Measurements from ENCODE around the gene PARD6B.

DNA sequence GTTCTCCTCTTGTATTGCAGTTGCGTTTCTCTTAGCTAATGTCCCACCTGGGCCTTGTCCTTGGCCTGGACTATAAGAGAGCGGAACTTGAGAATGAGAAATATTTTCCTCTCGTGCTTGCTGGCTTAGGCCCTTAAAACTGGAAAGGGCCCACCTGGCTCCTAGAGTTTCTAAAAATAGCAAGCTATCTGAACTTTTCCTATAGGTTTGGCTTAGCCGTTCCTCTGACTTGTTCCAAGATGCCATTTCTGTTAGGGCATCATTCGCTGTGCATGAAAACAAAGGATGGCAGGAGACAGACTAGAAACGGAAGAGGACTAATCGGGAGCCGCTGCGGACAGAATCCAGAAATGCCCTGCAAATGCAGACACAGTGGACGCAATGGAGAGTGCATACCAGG lies 44.6 kb upstream of the PARD6B start:
- TF ChIP-seq, protein P1, sequence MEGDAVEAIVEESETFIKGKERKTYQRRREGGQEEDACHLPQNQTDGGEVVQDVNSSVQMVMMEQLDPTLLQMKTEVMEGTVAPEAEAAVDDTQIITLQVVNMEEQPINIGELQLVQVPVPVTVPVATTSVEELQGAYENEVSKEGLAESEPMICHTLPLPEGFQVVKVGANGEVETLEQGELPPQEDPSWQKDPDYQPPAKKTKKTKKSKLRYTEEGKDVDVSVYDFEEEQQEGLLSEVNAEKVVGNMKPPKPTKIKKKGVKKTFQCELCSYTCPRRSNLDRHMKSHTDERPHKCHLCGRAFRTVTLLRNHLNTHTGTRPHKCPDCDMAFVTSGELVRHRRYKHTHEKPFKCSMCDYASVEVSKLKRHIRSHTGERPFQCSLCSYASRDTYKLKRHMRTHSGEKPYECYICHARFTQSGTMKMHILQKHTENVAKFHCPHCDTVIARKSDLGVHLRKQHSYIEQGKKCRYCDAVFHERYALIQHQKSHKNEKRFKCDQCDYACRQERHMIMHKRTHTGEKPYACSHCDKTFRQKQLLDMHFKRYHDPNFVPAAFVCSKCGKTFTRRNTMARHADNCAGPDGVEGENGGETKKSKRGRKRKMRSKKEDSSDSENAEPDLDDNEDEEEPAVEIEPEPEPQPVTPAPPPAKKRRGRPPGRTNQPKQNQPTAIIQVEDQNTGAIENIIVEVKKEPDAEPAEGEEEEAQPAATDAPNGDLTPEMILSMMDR (IDR thresholded peaks at IDR 0.05): no peak
- TF ChIP-seq POLR2A (IDR thresholded peaks at IDR 0.05) (no peak), POLR2AphosphoS5 (IDR thresholded peaks at IDR 0.05) (peak in 2 of 4 donors; percentile 8 to 24), EP300 (IDR thresholded peaks at IDR 0.05) (no peak)

All from sigmoid colon (tissue), 4 donors.